Transverse colon (tissue), 4 donors: ENCODE results near the gene PTPRS. TPM values are rescaled to one million over a fixed set of nuclear protein-coding genes. Genes with fewer than 3 reads are reported as not detected.

ENCODE experiments used
- DNase-seq: peaks from one replicate; pipeline ENCODE4 v3.0.0-alpha.2; 2019
- H3K27ac ChIP-seq, 4 donors: fragments of 200-600 bp; sonication (generic); 2 replicates each; pipeline ENCODE4 v1.5.1; 2016 to 2018; ENCODE audit warnings: inconsistent platforms in 4 of 4
- H3K27me3 ChIP-seq: fragments of 200-600 bp; sonication (generic); 2 replicates; pipeline ENCODE4 v1.5.1; 2017; ENCODE audit warnings: inconsistent platforms
- H3K36me3 ChIP-seq, 4 donors: fragments of 200-600 bp; sonication (generic); 2 replicates each; pipeline ENCODE4 v1.5.1; 2017 to 2019; ENCODE audit warnings: inconsistent platforms in 4 of 4
- H3K4me1 ChIP-seq, 4 donors: fragments of 200-600 bp; sonication (generic); 2 replicates each; pipeline ENCODE4 v1.5.1; 2017 to 2020; ENCODE audit warnings: inconsistent platforms in 4 of 4
- H3K4me3 ChIP-seq, 4 donors: fragments of 200-600 bp; sonication (generic); 1 replicate in 1 of 4; 2 replicates in 3 of 4; pipeline versions ENCODE4 v1.5.1 to v1.6.1; 2017 to 2019; ENCODE audit warnings: inconsistent platforms in 4 of 4
- H3K9me3 ChIP-seq, 2 donors: fragments of 200-600 bp; sonication (generic); 2 replicates each; pipeline ENCODE4 v1.5.1; 2017 to 2019; ENCODE audit warnings: inconsistent platforms in 2 of 2
- EP300 ChIP-seq: sonication (generic); formaldehyde crosslinking; IDR thresholded peaks from one replicate; pipeline ENCODE4 v1.6.1; 2017; ENCODE audit warnings: antibody characterized with exemption, low read depth
- POLR2A ChIP-seq: fragments of 450-650 bp; IDR thresholded peaks from one replicate; pipeline ENCODE4 v1.6.1; 2016; ENCODE audit warnings: antibody characterized with exemption, mild to moderate bottlenecking, moderate library complexity
- POLR2AphosphoS5 ChIP-seq, 3 donors: sonication (generic); formaldehyde crosslinking; IDR thresholded peaks; one replicate each; pipeline ENCODE4 v1.6.1; 2016; ENCODE audit warnings: antibody characterized with exemption in 3 of 3
- WGBS, 2 donors: methylation state at CpG; one replicate each; pipeline ENCODE4 v1.1.5; 2018; ENCODE audit warnings: low coverage in 1 of 2; 5-methylcytosine and 5-hydroxymethylcytosine counted together
- in situ Hi-C, 4 donors: fragments of 200-750 bp; cut with MboI; loops; one replicate each; pipeline versions ENCODE4 v1.15.0 to v1.15.1; 2017; ENCODE audit warnings: low sequenced_read_pairs in 3 of 4, low pct_ligation_motif_present in 1 of 4, low pct_unique_long_range_greater_than_20kb in 1 of 4
- intact Hi-C: fragments of 100-400 bp; cut with DNase I; formaldehyde crosslinking; loops from one replicate; pipeline ENCODE4 v1.15.1; 2023; ENCODE audit warnings: low total_unique reads
- total RNA-seq, 4 donors: library from RNA; depleted of rRNA; stranded (reverse); fragments of >200 nt; gene quantifications; one replicate each; pipeline ENCODE4 v1.1.0, GENCODE V29; 2016
- TF ChIP-seq, protein P1 (sequence below), 5 experiments: fragments of 200-600 bp in 3 of 5; fragments of 450-650 bp in 2 of 5; sonication (generic) in 3 of 5; IDR thresholded peaks; 1 replicate in 2 of 5; 2 replicates in 3 of 5; pipeline ENCODE4 v1.5.1; 2016 to 2017; ENCODE audit warnings: antibody characterized with exemption in 5 of 5, inconsistent platforms in 3 of 5, mild to moderate bottlenecking in 2 of 5, moderate library complexity in 1 of 5

The PTPRS gene
- total RNA-seq, 4 donors from 2014 or later, result 38.3 to 91.5 (median 58.5) TPM

DNA sequence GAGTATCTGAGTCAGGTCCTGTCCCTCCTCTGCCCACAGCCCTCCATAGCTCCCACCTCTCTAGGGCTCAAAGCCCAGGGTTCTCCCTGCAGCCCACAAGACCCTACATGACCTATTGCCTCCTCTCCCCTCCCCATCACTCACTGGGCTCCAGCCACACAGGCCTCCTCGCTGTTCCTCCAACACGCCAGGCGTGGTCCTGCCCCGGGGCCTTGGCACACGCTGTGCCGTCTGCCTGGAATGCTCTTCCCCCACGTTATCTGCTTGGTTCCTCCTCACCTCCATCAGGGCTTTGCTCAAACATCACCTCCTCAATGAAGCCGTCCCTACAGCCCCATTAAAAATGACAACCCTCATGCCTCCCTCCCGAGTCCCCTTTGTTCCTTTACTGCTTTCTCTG, 21.1 kb downstream of the PTPRS start:
- intact Hi-C loops (no loop called here), in situ Hi-C loops (no loop called here)
- Histone ChIP-seq H3K9me3 (no peaks in the 10 kb centered on the region), H3K4me1 (peaks cover 0 to 5% (median 0%) of the 10 kb centered on the region in 4 donors), H3K36me3 (no peaks in the 10 kb centered on the region), H3K27me3 (peaks cover 10% of the 10 kb centered on the region), H3K4me3 (no peak overlapping the region), H3K27ac (no peak overlapping the region)
- DNase-seq, result no peak
- no peak for TF ChIP-seq EP300
- TF ChIP-seq POLR2A, result no peak
- TF ChIP-seq, protein P1, sequence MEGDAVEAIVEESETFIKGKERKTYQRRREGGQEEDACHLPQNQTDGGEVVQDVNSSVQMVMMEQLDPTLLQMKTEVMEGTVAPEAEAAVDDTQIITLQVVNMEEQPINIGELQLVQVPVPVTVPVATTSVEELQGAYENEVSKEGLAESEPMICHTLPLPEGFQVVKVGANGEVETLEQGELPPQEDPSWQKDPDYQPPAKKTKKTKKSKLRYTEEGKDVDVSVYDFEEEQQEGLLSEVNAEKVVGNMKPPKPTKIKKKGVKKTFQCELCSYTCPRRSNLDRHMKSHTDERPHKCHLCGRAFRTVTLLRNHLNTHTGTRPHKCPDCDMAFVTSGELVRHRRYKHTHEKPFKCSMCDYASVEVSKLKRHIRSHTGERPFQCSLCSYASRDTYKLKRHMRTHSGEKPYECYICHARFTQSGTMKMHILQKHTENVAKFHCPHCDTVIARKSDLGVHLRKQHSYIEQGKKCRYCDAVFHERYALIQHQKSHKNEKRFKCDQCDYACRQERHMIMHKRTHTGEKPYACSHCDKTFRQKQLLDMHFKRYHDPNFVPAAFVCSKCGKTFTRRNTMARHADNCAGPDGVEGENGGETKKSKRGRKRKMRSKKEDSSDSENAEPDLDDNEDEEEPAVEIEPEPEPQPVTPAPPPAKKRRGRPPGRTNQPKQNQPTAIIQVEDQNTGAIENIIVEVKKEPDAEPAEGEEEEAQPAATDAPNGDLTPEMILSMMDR (IDR thresholded peaks at IDR 0.05), result no peak
- no peak for TF ChIP-seq POLR2AphosphoS5 (IDR thresholded peaks at IDR 0.05)
- 65 to 82% methylated on average over 2 to 9 of the region's 9 CpGs for WGBS, 2 donors

DNA sequence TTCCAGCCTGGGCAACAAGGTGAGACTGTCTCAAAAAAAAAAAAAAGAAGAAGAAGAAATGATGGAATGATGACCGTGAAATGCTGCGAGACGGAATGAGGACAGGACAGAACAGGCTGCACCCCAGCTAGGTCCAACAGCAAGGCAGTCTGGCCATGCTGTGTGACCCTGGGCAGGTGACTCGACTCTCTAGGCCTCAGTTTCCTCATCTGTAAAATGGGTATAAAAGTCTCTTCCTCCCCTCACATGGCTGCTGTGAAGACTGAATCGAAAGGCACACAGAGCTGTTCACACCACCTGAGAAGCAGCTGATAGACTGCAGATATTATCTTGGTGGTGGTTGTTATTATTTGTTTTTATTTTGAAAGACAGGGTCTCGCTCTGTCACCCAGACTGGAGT, 22.3 kb downstream of the PTPRS start:
- in situ Hi-C loops (no loop called here), intact Hi-C loops (no loop called here)
- no peak for DNase-seq
- Histone ChIP-seq H3K27ac (no peak overlapping the region), H3K27me3 (peaks cover 10% of the 10 kb centered on the region), H3K9me3 (no peaks in the 10 kb centered on the region), H3K4me3 (no peak overlapping the region), H3K36me3 (no peaks in the 10 kb centered on the region), H3K4me1 (peaks cover 0 to 5% (median 0%) of the 10 kb centered on the region in 4 donors)
- WGBS, 2 donors, result 94 to 100% methylated on average over 1 to 6 of the region's 6 CpGs
- TF ChIP-seq, protein P1 (IDR thresholded peaks at IDR 0.05), result no peak
- no peak for TF ChIP-seq POLR2AphosphoS5 (IDR thresholded peaks at IDR 0.05)

GRCh38 chr19:5317321-5317720, 23.3 kb downstream of the PTPRS start:
- in situ Hi-C loops, result no loop called here
- 83 to 90% methylated on average over 4 to 6 of the region's 7 CpGs for WGBS, 2 donors

GRCh38 chr19:5316138-5316537, 24.5 kb downstream of the PTPRS start:
- H3K4me1 ChIP-seq, result no peaks in the 10 kb centered on the region
- H3K27me3 ChIP-seq, result no peaks in the 10 kb centered on the region
- intact Hi-C loops, result no loop called here
- TF ChIP-seq, protein P1 (IDR thresholded peaks at IDR 0.05), result no peak
- TF ChIP-seq POLR2AphosphoS5 (IDR thresholded peaks at IDR 0.05) (no peak), POLR2A (no peak), EP300 (no peak)
- no peak overlapping the region for H3K27ac ChIP-seq
- H3K36me3 ChIP-seq, result no peaks in the 10 kb centered on the region
- DNase-seq, result no peak
- no peaks in the 10 kb centered on the region for H3K9me3 ChIP-seq
- no peak overlapping the region for H3K4me3 ChIP-seq
- in situ Hi-C loops, result no loop called here
- 60 to 83% methylated on average over 4 to 9 of the region's 9 CpGs for WGBS, 2 donors

More at GRCh38 chr19:5317321-5317720, 23.3 kb downstream of the PTPRS start:
- Histone ChIP-seq H3K9me3 (no peaks in the 10 kb centered on the region), H3K27ac (no peak overlapping the region), H3K4me3 (no peak overlapping the region), H3K4me1 (peaks cover 0 to 4% (median 0%) of the 10 kb centered on the region in 4 donors), H3K27me3 (peaks cover 8% of the 10 kb centered on the region), H3K36me3 (no peaks in the 10 kb centered on the region)
- TF ChIP-seq POLR2AphosphoS5 (IDR thresholded peaks at IDR 0.05), result no peak
- intact Hi-C loops, result no loop called here
- DNase-seq, result no peak

DNA sequence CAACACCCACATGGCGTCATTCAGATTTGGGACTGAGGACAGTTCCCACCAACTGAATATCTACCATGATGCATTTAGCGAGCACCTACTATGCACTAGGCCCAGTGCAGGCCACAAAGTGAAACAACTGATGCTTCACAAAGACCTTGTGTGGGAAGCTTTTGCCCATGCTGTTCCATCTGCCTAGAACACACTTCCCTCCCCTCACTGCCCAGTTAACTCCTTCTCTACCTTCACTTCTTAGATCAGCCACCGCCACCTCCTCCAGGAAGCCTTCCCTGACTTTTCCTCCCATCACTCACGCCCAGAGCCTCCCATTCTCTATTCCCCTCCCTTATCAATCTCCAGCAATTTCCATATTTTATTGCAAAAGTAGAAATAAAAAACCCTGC, 25.7 kb downstream of the PTPRS start:
- Histone ChIP-seq H3K36me3 (no peaks in the 10 kb centered on the region), H3K4me3 (no peak overlapping the region), H3K27me3 (no peaks in the 10 kb centered on the region), H3K9me3 (no peaks in the 10 kb centered on the region), H3K27ac (no peak overlapping the region), H3K4me1 (no peaks in the 10 kb centered on the region)
- WGBS, 2 donors, result 75 to 85% methylated on average over 2 to 4 of the region's 4 CpGs
- TF ChIP-seq POLR2AphosphoS5 (IDR thresholded peaks at IDR 0.05) (no peak), POLR2A (no peak), EP300 (no peak)
- TF ChIP-seq, protein P1 (IDR thresholded peaks at IDR 0.05), result no peak
- intact Hi-C loops (no loop called here), in situ Hi-C loops (no loop called here)
- DNase-seq, result no peak
